ENCODE results near the gene RNF212B. TPM values are rescaled to one million over a fixed set of nuclear protein-coding genes. Genes with fewer than 3 reads are reported as not detected.
A peak's percentile ranks its signal among the peaks of the same experiment; 100 is the strongest.

RNF212B gene
- total and polyA plus RNA-seq, 2 of the 13 experiments (the other 11 are each of a cell fraction or from before 2014, with no cell fraction given) = 0.05 TPM; not detected in 1

- TF ChIP-seq, protein P1, sequence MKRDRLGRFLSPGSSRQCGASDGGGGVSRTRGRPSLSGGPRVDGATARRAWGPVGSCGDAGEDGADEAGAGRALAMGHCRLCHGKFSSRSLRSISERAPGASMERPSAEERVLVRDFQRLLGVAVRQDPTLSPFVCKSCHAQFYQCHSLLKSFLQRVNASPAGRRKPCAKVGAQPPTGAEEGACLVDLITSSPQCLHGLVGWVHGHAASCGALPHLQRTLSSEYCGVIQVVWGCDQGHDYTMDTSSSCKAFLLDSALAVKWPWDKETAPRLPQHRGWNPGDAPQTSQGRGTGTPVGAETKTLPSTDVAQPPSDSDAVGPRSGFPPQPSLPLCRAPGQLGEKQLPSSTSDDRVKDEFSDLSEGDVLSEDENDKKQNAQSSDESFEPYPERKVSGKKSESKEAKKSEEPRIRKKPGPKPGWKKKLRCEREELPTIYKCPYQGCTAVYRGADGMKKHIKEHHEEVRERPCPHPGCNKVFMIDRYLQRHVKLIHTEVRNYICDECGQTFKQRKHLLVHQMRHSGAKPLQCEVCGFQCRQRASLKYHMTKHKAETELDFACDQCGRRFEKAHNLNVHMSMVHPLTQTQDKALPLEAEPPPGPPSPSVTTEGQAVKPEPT (CRISPR knock-in tag; IDR thresholded peaks at IDR 0.05; ENCODE audit: low read depth) = no peak
- no peak; the same call in 1 of the 2 replicates for TF ChIP-seq ZNF713 (CRISPR knock-in tag; IDR thresholded peaks at IDR 0.05)
- TF ChIP-seq ZNF296 (CRISPR knock-in tag; conservative IDR thresholded peaks at IDR 0.05) = 0 out of 2 replicates have a peak, but pooled peaks have one; percentile 1
- no peak for TF ChIP-seq JUNB (CRISPR knock-in tag; IDR thresholded peaks at IDR 0.05; ENCODE audit: borderline replicate concordance)
- no peak for TF ChIP-seq HDAC6 (IDR thresholded peaks at IDR 0.05; ENCODE audit: low read depth, low read length)
- TF ChIP-seq ZBTB7B (CRISPR knock-in tag; IDR thresholded peaks at IDR 0.05) = peak; percentile 46; the same call in 1 of the 2 replicates
- no peak for TF ChIP-seq PHF21A (CRISPR knock-in tag; IDR thresholded peaks at IDR 0.05)
- TF ChIP-seq ZNF263 (CRISPR knock-in tag; IDR thresholded peaks at IDR 0.05) = 0 out of 2 replicates have a peak, but pooled peaks have one; percentile 53
- TF ChIP-seq HNRNPLL (IDR thresholded peaks at IDR 0.05; ENCODE audit: low read depth, low read length, poor library complexity, severe bottlenecking) = no peak
- TF ChIP-seq, protein P2, sequence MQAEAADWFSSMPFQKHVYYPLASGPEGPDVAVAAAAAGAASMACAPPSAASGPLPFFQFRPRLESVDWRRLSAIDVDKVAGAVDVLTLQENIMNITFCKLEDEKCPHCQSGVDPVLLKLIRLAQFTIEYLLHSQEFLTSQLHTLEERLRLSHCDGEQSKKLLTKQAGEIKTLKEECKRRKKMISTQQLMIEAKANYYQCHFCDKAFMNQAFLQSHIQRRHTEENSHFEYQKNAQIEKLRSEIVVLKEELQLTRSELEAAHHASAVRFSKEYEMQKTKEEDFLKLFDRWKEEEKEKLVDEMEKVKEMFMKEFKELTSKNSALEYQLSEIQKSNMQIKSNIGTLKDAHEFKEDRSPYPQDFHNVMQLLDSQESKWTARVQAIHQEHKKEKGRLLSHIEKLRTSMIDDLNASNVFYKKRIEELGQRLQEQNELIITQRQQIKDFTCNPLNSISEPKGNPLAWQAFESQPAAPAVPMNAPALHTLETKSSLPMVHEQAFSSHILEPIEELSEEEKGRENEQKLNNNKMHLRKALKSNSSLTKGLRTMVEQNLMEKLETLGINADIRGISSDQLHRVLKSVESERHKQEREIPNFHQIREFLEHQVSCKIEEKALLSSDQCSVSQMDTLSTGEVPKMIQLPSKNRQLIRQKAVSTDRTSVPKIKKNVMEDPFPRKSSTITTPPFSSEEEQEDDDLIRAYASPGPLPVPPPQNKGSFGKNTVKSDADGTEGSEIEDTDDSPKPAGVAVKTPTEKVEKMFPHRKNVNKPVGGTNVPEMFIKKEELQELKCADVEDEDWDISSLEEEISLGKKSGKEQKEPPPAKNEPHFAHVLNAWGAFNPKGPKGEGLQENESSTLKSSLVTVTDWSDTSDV (CRISPR knock-in tag; IDR thresholded peaks at IDR 0.05) = peak; percentile 13; the same call in 1 of the 2 replicates
- peak; percentile 96 for TF ChIP-seq ASH2L (IDR thresholded peaks at IDR 0.05; ENCODE audit: insufficient read length, low read depth, low read length)
- TF ChIP-seq POLR2AphosphoS2 (IDR thresholded peaks at IDR 0.05; ENCODE audit: low read depth, low read length) = no peak
- no peak for TF ChIP-seq ZNF143 (CRISPR knock-in tag; IDR thresholded peaks at IDR 0.05)
- peak; percentile 96; the same call in 1 of the 2 replicates for TF ChIP-seq DNMT1 (CRISPR knock-in tag; IDR thresholded peaks at IDR 0.05)
- TF ChIP-seq ZNF430 (CRISPR knock-in tag; IDR thresholded peaks at IDR 0.05) = no peak; the same call in 1 of the 2 replicates
- no peak for TF ChIP-seq ZNF383 (CRISPR knock-in tag; IDR thresholded peaks at IDR 0.05; ENCODE audit: borderline replicate concordance)
- no peak for TF ChIP-seq RFXAP (CRISPR knock-in tag; IDR thresholded peaks at IDR 0.05; ENCODE audit: borderline replicate concordance)
- no peak for TF ChIP-seq AGO1 (IDR thresholded peaks at IDR 0.05; ENCODE audit: low read depth, low read length, poor library complexity, severe bottlenecking)
- TF ChIP-seq HMGXB4 (CRISPR knock-in tag; IDR thresholded peaks at IDR 0.05; ENCODE audit: borderline replicate concordance in 1 of 2, low read depth in 1 of 2) = no peak; a peak in 1 of 4 replicates
Measured at GRCh38 chr14:23285530-23286019, 47.8 kb downstream of the RNF212B start (continued).

Measured in HepG2 (cell line).